ENCODE measurements around the gene SERPINA9. TPM values are rescaled to one million over a fixed set of nuclear protein-coding genes. Genes with fewer than 3 reads are reported as not detected.

SERPINA9 gene
- total RNA-seq, 4 donors from 2014 or later = not detected

- Histone ChIP-seq H3K4me1 (peaks cover 0 to 6% (median 3%) of the 10 kb centered on the region in 4 donors), H3K27ac (replicated peaks in 1 of 4) (no peak overlapping the region), H3K9me3 (peaks cover 0 to 10% (median 3%) of the 10 kb centered on the region in 4 donors), H3K4me3 (no peak overlapping the region), H3K36me3 (no peaks in the 10 kb centered on the region), H3K27me3 (peaks cover 0 to 44% (median 0%) of the 10 kb centered on the region in 4 donors)
- WGBS = 33% methylated on average over 8 of the region's 8 CpGs
- intact Hi-C loops (cut with DNase I) = no loop called here
- DNase-seq (ENCODE audit: extremely low spot score) = peak; percentile 72
- no peak for TF ChIP-seq POLR2AphosphoS5 (IDR thresholded peaks at IDR 0.05)
- no peak for TF ChIP-seq CTCF (IDR thresholded peaks at IDR 0.05)
- no peak for TF ChIP-seq EP300 (IDR thresholded peaks at IDR 0.05)
- no peak for TF ChIP-seq POLR2A (IDR thresholded peaks at IDR 0.05; ENCODE audit: low read depth)
These were observed 24.8 kb downstream of the SERPINA9 start for GRCh38 chr14:94451091-94451771.

GRCh38 chr14:94450722-94451090, 25.3 kb downstream of the SERPINA9 start:
- H3K36me3 ChIP-seq = no peaks in the 10 kb centered on the region
- peaks cover 0 to 6% (median 3%) of the 10 kb centered on the region in 4 donors for H3K4me1 ChIP-seq
- H3K4me3 ChIP-seq = no peak overlapping the region
- WGBS = 81% methylated on average over 3 of the region's 3 CpGs
- DNase-seq (ENCODE audit: extremely low spot score) = no peak
- intact Hi-C loops (cut with DNase I) = no loop called here
- H3K9me3 ChIP-seq = peaks cover 0 to 10% (median 3%) of the 10 kb centered on the region in 4 donors
- no peak for TF ChIP-seq EP300 (IDR thresholded peaks at IDR 0.05)
- TF ChIP-seq CTCF (IDR thresholded peaks at IDR 0.05) = no peak
- no peak for TF ChIP-seq POLR2AphosphoS5 (IDR thresholded peaks at IDR 0.05)
- TF ChIP-seq POLR2A (IDR thresholded peaks at IDR 0.05; ENCODE audit: low read depth) = no peak
- no peak overlapping the region for H3K27ac ChIP-seq (replicated peaks in 1 of 4)
- peaks cover 0 to 46% (median 0%) of the 10 kb centered on the region in 4 donors for H3K27me3 ChIP-seq

- 78% methylated on average over 6 of the region's 6 CpGs for WGBS
These were observed 26.1 kb downstream of the SERPINA9 start for GRCh38 chr14:94449930-94450329.

GRCh38 chr14:94448071-94448808, 27.8 kb downstream of the SERPINA9 start:
- Histone ChIP-seq H3K36me3 (no peaks in the 10 kb centered on the region), H3K27me3 (peaks cover 0 to 35% (median 0%) of the 10 kb centered on the region in 4 donors), H3K4me3 (no peak overlapping the region), H3K9me3 (no peaks in the 10 kb centered on the region), H3K4me1 (peaks cover 0 to 6% (median 3%) of the 10 kb centered on the region in 4 donors), H3K27ac (replicated peaks in 1 of 4) (no peak overlapping the region)
- DNase-seq (ENCODE audit: extremely low spot score) = peak; percentile 89
- 48% methylated on average over 14 of the region's 14 CpGs for WGBS
- intact Hi-C loops (cut with DNase I) = no loop called here
- TF ChIP-seq CTCF (IDR thresholded peaks at IDR 0.05) (no peak), POLR2A (IDR thresholded peaks at IDR 0.05; ENCODE audit: low read depth) (no peak), POLR2AphosphoS5 (IDR thresholded peaks at IDR 0.05) (no peak), EP300 (IDR thresholded peaks at IDR 0.05) (no peak)

More at GRCh38 chr14:94449930-94450329, 26.1 kb downstream of the SERPINA9 start:
- Histone ChIP-seq H3K27ac (replicated peaks in 1 of 4) (no peak overlapping the region), H3K9me3 (peaks cover 0 to 10% (median 3%) of the 10 kb centered on the region in 4 donors), H3K4me3 (no peak overlapping the region), H3K4me1 (peaks cover 0 to 6% (median 3%) of the 10 kb centered on the region in 4 donors), H3K36me3 (no peaks in the 10 kb centered on the region), H3K27me3 (peaks cover 0 to 46% (median 0%) of the 10 kb centered on the region in 4 donors)
- peak; percentile 42 for DNase-seq (ENCODE audit: extremely low spot score)
- intact Hi-C loops (cut with DNase I) = no loop called here
- TF ChIP-seq POLR2A (IDR thresholded peaks at IDR 0.05; ENCODE audit: low read depth) = no peak
- no peak for TF ChIP-seq POLR2AphosphoS5 (IDR thresholded peaks at IDR 0.05)
- no peak for TF ChIP-seq EP300 (IDR thresholded peaks at IDR 0.05)
- no peak for TF ChIP-seq CTCF (IDR thresholded peaks at IDR 0.05)

All from esophagus muscularis mucosa (tissue), 4 donors.